ENCODE results near the gene TCP11.

Gene TCP11

GRCh38 chr6:35141007-35141655, at the start of gene TCP11:
TCP11 (minus strand) TSS chr6:35141339; CDS start chr6:35140870, 469 bp downstream.
- no peak for DNase-seq

GRCh38 chr6:35190306-35190705, 49.2 kb upstream of the TCP11 start:
- no peak for DNase-seq

GRCh38 chr6:35188886-35189285, 47.7 kb upstream of the TCP11 start:
- DNase-seq = no peak

- no peak for DNase-seq
These were observed 45.4 kb upstream of the TCP11 start for GRCh38 chr6:35186571-35186970.

- DNase-seq = no peak
These were observed 44.8 kb upstream of the TCP11 start for GRCh38 chr6:35185971-35186370.

GRCh38 chr6:35185302-35185681, 44.2 kb upstream of the TCP11 start:
- peak; percentile 53 for DNase-seq

GRCh38 chr6:35184580-35185301, 43.6 kb upstream of the TCP11 start:
- no peak for DNase-seq

GRCh38 chr6:35183935-35184334, 42.8 kb upstream of the TCP11 start:
- no peak for DNase-seq

- no peak for DNase-seq
These were observed 42.1 kb upstream of the TCP11 start for GRCh38 chr6:35183281-35183680.

- peak; percentile 73 for DNase-seq
These were observed 40.9 kb upstream of the TCP11 start for GRCh38 chr6:35181933-35182612.

- DNase-seq = no peak
These were observed 40.3 kb upstream of the TCP11 start for GRCh38 chr6:35181308-35181932.

- no peak for DNase-seq
These were observed 38.9 kb upstream of the TCP11 start for GRCh38 chr6:35179901-35180535.

- DNase-seq = no peak
These were observed 38.0 kb upstream of the TCP11 start for GRCh38 chr6:35178932-35179832.

- DNase-seq = no peak
These were observed 36.9 kb upstream of the TCP11 start for GRCh38 chr6:35178012-35178411.

- DNase-seq = no peak
These were observed 36.5 kb upstream of the TCP11 start for GRCh38 chr6:35177596-35177995.

- DNase-seq = no peak
These were observed 36.0 kb upstream of the TCP11 start for GRCh38 chr6:35177157-35177556.

- no peak for DNase-seq
These were observed 35.3 kb upstream of the TCP11 start for GRCh38 chr6:35176301-35177024.

- no peak for DNase-seq
These were observed 33.4 kb upstream of the TCP11 start for GRCh38 chr6:35174501-35174900.

GRCh38 chr6:35174088-35174434, 32.9 kb upstream of the TCP11 start:
- no peak for DNase-seq

- no peak for DNase-seq
These were observed 32.4 kb upstream of the TCP11 start for GRCh38 chr6:35173427-35174087.

- DNase-seq = no peak
These were observed 31.9 kb upstream of the TCP11 start for GRCh38 chr6:35173044-35173426.
